ENCODE data around the gene HMG20B.
"Not testable (repeated sequence)": the region's sequence is repeated elsewhere in the genome, so short reads cannot be mapped to it uniquely, and the experiment has no call there.

HMG20B gene

GRCh38 chr19:3573858-3574637, 1.3 kb downstream of the HMG20B start:
- Histone ChIP-seq H3K9me3 (ENCODE audit: control insufficient read depth, low read length) (no peaks in the 10 kb centered on the region), H3K4me1 (ENCODE audit: control insufficient read depth, insufficient read depth, low read length) (peaks cover 9% of the 10 kb centered on the region), H3K27me3 (ENCODE audit: control insufficient read depth, insufficient read depth, low read length, poor library complexity, severe bottlenecking) (peaks cover 30% of the 10 kb centered on the region), H3K27ac (ENCODE audit: insufficient read depth, low read depth, low read length, poor library complexity, severe bottlenecking) (no peak overlapping the region), H3K4me3 (ENCODE audit: insufficient read depth, low read depth, low read length) (peak overlapping the region; percentile 74), H3K36me3 (ENCODE audit: control insufficient read depth, insufficient read depth, low read length) (no peaks in the 10 kb centered on the region)
- WGBS, 2 experiments, result 52 to 53% methylated on average over 55 of the region's 55 CpGs

DNA sequence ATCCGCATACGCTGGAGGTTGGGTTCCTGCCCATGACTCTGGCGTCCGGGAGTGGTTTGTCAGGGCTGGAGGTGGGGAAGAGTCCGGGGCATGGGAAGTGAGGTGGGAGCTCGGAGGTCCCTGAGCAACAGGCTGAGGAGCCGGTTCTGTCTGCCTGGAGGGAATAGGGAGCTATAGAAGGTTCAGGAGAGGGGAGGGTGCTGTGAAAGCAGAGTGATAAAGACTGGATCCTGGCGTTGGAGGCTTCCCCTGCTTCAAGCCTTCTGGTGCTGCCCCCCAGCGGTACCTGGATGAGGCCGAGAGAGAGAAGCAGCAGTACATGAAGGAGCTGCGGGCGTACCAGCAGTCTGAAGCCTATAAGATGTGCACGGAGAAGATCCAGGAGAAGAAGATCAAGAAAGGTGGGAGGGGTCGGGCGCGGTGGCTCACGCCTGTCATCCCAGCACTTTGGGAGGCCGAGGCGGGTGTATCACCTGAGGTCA, 2.6 kb downstream of the HMG20B start:
- Histone ChIP-seq H3K27me3 (ENCODE audit: control insufficient read depth, insufficient read depth, low read length, poor library complexity, severe bottlenecking) (peaks cover 30% of the 10 kb centered on the region), H3K4me3 (ENCODE audit: insufficient read depth, low read depth, low read length) (no peak overlapping the region), H3K4me1 (ENCODE audit: control insufficient read depth, insufficient read depth, low read length) (peaks cover 9% of the 10 kb centered on the region), H3K36me3 (ENCODE audit: control insufficient read depth, insufficient read depth, low read length) (no peaks in the 10 kb centered on the region), H3K9me3 (ENCODE audit: control insufficient read depth, low read length) (no peaks in the 10 kb centered on the region), H3K27ac (ENCODE audit: insufficient read depth, low read depth, low read length, poor library complexity, severe bottlenecking) (no peak overlapping the region)
- WGBS, 2 experiments, result 89% methylated on average over 19 of the region's 19 CpGs

DNA sequence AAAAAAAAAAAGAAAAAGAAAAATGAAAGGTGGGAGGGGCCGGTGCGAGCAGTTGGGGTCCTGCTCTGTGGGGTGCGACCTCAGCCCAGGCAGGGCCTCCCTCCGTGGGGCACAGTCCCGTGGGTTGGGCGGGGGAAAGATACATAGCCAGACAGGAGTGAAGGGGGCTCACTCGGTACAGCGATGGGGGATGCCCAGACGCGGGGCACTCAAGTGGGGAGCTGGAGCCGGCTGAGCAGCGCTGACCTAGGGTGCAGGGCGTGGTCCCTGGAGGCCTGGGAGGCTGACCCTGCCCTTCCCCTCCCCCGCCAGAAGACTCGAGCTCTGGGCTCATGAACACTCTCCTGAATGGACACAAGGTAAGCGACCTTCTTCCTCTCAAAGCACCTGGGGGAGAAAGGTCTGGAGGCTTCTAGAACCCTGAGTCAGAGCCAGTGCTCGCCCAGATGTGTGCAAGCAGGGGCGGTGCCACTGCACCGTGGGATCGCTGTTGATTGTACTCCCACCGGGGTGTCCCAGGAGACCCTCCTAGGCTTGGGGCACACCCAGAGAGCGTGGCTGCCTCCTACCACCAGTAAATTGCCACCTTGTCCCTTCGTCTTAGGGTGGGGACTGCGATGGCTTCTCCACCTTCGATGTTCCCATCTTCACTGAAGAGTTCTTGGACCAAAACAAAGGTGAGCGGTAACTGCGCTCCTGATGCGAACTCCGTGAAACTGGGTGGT, 3.4 kb downstream of the HMG20B start:
- no peaks in the 10 kb centered on the region for H3K9me3 ChIP-seq (ENCODE audit: control insufficient read depth, low read length)
- peaks cover 30% of the 10 kb centered on the region for H3K27me3 ChIP-seq (ENCODE audit: control insufficient read depth, insufficient read depth, low read length, poor library complexity, severe bottlenecking)
- H3K27ac ChIP-seq (ENCODE audit: insufficient read depth, low read depth, low read length, poor library complexity, severe bottlenecking), result no peak overlapping the region
- H3K4me3 ChIP-seq (ENCODE audit: insufficient read depth, low read depth, low read length), result peak overlapping the region; percentile 47
- H3K36me3 ChIP-seq (ENCODE audit: control insufficient read depth, insufficient read depth, low read length), result no peaks in the 10 kb centered on the region
- peaks cover 9% of the 10 kb centered on the region for H3K4me1 ChIP-seq (ENCODE audit: control insufficient read depth, insufficient read depth, low read length)
- WGBS, 2 experiments, result 66 to 67% methylated on average over 29 of the region's 29 CpGs

GRCh38 chr19:3576696-3577443, 4.1 kb downstream of the HMG20B start:
- WGBS, 2 experiments, result 2 to 3% methylated on average over 66 to 72 of the region's 78 CpGs
- H3K4me1 ChIP-seq (ENCODE audit: control insufficient read depth, insufficient read depth, low read length), result peaks cover 9% of the 10 kb centered on the region
- H3K4me3 ChIP-seq (ENCODE audit: insufficient read depth, low read depth, low read length), result peak overlapping the region; percentile 47
- no peak overlapping the region for H3K27ac ChIP-seq (ENCODE audit: insufficient read depth, low read depth, low read length, poor library complexity, severe bottlenecking)
- no peaks in the 10 kb centered on the region for H3K9me3 ChIP-seq (ENCODE audit: control insufficient read depth, low read length)
- peaks cover 32% of the 10 kb centered on the region for H3K27me3 ChIP-seq (ENCODE audit: control insufficient read depth, insufficient read depth, low read length, poor library complexity, severe bottlenecking)
- H3K36me3 ChIP-seq (ENCODE audit: control insufficient read depth, insufficient read depth, low read length), result no peaks in the 10 kb centered on the region

- H3K36me3 ChIP-seq (ENCODE audit: control insufficient read depth, insufficient read depth, low read length), result no peaks in the 10 kb centered on the region
- 50% methylated on average over 60 of the region's 60 CpGs for WGBS, 2 experiments
- peaks cover 9% of the 10 kb centered on the region for H3K4me1 ChIP-seq (ENCODE audit: control insufficient read depth, insufficient read depth, low read length)
- no peak overlapping the region for H3K4me3 ChIP-seq (ENCODE audit: insufficient read depth, low read depth, low read length)
- H3K27me3 ChIP-seq (ENCODE audit: control insufficient read depth, insufficient read depth, low read length, poor library complexity, severe bottlenecking), result peaks cover 34% of the 10 kb centered on the region
- no peak overlapping the region for H3K27ac ChIP-seq (ENCODE audit: insufficient read depth, low read depth, low read length, poor library complexity, severe bottlenecking)
- no peaks in the 10 kb centered on the region for H3K9me3 ChIP-seq (ENCODE audit: control insufficient read depth, low read length)
Measured at GRCh38 chr19:3577723-3578344, 5.1 kb downstream of the HMG20B start.

- H3K27ac ChIP-seq (ENCODE audit: insufficient read depth, low read depth, low read length, poor library complexity, severe bottlenecking), result no peak overlapping the region
- no peaks in the 10 kb centered on the region for H3K36me3 ChIP-seq (ENCODE audit: control insufficient read depth, insufficient read depth, low read length)
- WGBS, 2 experiments, result 82 to 83% methylated on average over 17 of the region's 17 CpGs
- no peaks in the 10 kb centered on the region for H3K9me3 ChIP-seq (ENCODE audit: control insufficient read depth, low read length)
- H3K4me3 ChIP-seq (ENCODE audit: insufficient read depth, low read depth, low read length), result no peak overlapping the region
- H3K4me1 ChIP-seq (ENCODE audit: control insufficient read depth, insufficient read depth, low read length), result peaks cover 9% of the 10 kb centered on the region
- H3K27me3 ChIP-seq (ENCODE audit: control insufficient read depth, insufficient read depth, low read length, poor library complexity, severe bottlenecking), result peaks cover 38% of the 10 kb centered on the region
Measured at GRCh38 chr19:3578390-3578789, 5.6 kb downstream of the HMG20B start.

DNA sequence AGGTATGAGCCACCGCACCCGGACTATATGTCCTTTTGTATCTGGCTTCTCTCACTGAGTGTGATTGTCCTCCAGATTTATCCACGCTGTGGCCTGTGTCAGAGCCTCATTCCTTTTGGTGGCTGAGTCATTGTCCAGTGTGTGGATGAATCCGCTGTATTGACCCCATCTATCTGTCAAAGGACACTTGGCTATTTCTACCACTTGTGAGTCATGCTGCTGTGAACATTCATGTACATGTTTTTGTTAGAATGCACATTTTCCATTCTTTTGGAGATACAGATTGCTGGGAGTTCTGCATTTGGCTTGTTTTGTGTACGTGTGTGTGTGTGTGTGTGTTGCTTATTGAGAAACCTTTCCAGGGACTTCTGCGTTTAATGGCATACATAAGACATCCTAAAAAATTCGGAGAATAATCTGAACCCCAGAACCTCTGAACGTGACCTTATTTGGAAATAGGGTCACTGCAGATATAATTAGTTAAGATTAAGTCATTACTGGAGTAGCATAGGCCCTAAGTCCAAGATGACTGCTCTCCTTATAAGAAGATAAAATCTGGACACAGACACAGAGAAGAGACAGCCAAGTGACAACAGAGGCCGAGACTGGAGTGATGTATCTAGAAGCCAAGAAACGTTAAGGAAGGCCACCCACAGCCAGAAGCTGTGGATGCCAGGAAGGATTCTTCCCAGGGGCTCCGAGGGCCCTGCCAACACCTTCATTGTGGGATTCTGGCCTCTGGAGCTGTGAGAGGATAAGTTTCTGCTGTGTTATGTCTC, 7.6 kb downstream of the HMG20B start:
- WGBS, 2 experiments, result 80 to 81% methylated on average over 11 of the region's 11 CpGs
- H3K27me3 ChIP-seq (ENCODE audit: control insufficient read depth, insufficient read depth, low read length, poor library complexity, severe bottlenecking), result peaks cover 53% of the 10 kb centered on the region
- H3K27ac ChIP-seq (ENCODE audit: insufficient read depth, low read depth, low read length, poor library complexity, severe bottlenecking), result no peak overlapping the region
- peaks cover 9% of the 10 kb centered on the region for H3K4me1 ChIP-seq (ENCODE audit: control insufficient read depth, insufficient read depth, low read length)
- H3K36me3 ChIP-seq (ENCODE audit: control insufficient read depth, insufficient read depth, low read length), result no peaks in the 10 kb centered on the region
- no peak overlapping the region for H3K4me3 ChIP-seq (ENCODE audit: insufficient read depth, low read depth, low read length)
- no peaks in the 10 kb centered on the region for H3K9me3 ChIP-seq (ENCODE audit: control insufficient read depth, low read length)

DNA sequence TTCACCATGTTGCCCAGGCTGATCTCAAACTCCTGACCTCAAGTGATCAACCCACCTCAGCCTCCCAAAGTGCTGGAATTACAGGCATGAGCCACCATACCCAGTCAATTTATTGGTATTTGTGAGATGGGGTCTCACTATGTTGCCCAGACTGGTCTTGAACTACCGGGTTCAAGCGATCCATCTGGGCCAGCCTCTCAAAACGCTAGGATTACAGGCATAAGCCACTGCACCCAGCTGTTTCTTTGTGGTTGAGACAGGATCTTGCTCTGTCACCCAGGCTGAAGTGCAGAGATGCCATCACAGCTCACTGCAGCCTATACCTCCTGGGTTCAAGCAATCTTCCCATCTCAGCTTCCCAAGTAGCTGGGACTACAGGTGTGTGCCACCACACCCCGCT, 9.0 kb downstream of the HMG20B start:
- not testable (repeated sequence) for H3K36me3 ChIP-seq (ENCODE audit: control insufficient read depth, insufficient read depth, low read length); H3K27ac ChIP-seq (ENCODE audit: insufficient read depth, low read depth, low read length, poor library complexity, severe bottlenecking); H3K9me3 ChIP-seq (ENCODE audit: control insufficient read depth, low read length); H3K4me1 ChIP-seq (ENCODE audit: control insufficient read depth, insufficient read depth, low read length); H3K4me3 ChIP-seq (ENCODE audit: insufficient read depth, low read depth, low read length)
- 81 to 82% methylated on average over 4 of the region's 4 CpGs for WGBS, 2 experiments
- H3K27me3 ChIP-seq (ENCODE audit: control insufficient read depth, insufficient read depth, low read length, poor library complexity, severe bottlenecking), result peaks cover 56% of the 10 kb centered on the region

GRCh38 chr19:3584036-3584802, 11.5 kb downstream of the HMG20B start:
- not testable (repeated sequence) for H3K4me1 ChIP-seq (ENCODE audit: control insufficient read depth, insufficient read depth, low read length); H3K9me3 ChIP-seq (ENCODE audit: control insufficient read depth, low read length); H3K27ac ChIP-seq (ENCODE audit: insufficient read depth, low read depth, low read length, poor library complexity, severe bottlenecking); H3K36me3 ChIP-seq (ENCODE audit: control insufficient read depth, insufficient read depth, low read length); H3K4me3 ChIP-seq (ENCODE audit: insufficient read depth, low read depth, low read length)
- H3K27me3 ChIP-seq (ENCODE audit: control insufficient read depth, insufficient read depth, low read length, poor library complexity, severe bottlenecking), result peaks cover 47% of the 10 kb centered on the region
- WGBS, 2 experiments, result 86 to 89% methylated on average over 13 to 15 of the region's 15 CpGs

Data from ectodermal cell (in vitro differentiated cells).